Measurements from ENCODE around the gene SLC43A1. TPM values are rescaled to one million over a fixed set of nuclear protein-coding genes. Genes with fewer than 3 reads are reported as not detected.
A peak's percentile ranks its signal among the peaks of the same experiment; 100 is the strongest.

Gene SLC43A1
- total and polyA plus RNA-seq, 4 donors, result 85.6 to 171 (median 107) TPM

- no peaks in the 10 kb centered on the region for H3K9me3 ChIP-seq (ENCODE audit: control insufficient read depth in 4 of 4, low read length in 3 of 4)
- TF ChIP-seq GABPA (IDR thresholded peaks at IDR 0.05 in 1 of 2, conservative IDR thresholded peaks at IDR 0.05 in 1 of 2), result no peak
- TF ChIP-seq FOXA2 (IDR thresholded peaks at IDR 0.05), result no peak
- no peak for TF ChIP-seq ZBTB33 (IDR thresholded peaks at IDR 0.05)
- no peak for TF ChIP-seq SP1 (IDR thresholded peaks at IDR 0.05)
- no peak for TF ChIP-seq EGR1 (IDR thresholded peaks at IDR 0.05; ENCODE audit: low read depth in 2 of 2)
- no peak for TF ChIP-seq NR2F2 (IDR thresholded peaks at IDR 0.05)
- TF ChIP-seq HNF4G (IDR thresholded peaks at IDR 0.05), result no peak
- TF ChIP-seq RXRA (IDR thresholded peaks at IDR 0.05), result no peak
- no peak for TF ChIP-seq TAF1 (conservative IDR thresholded peaks at IDR 0.05)
- no peak for TF ChIP-seq RAD21 (IDR thresholded peaks at IDR 0.05)
- H3K27ac ChIP-seq (ENCODE audit: low read depth in 1 of 2, low read length in 2 of 2), result no peak overlapping the region
- no peak overlapping the region for H3K4me3 ChIP-seq (ENCODE audit: low read depth in 1 of 3, low read length in 3 of 3)
- no peak for DNase-seq (ENCODE audit: low spot score)
- no peaks in the 10 kb centered on the region for H3K27me3 ChIP-seq (ENCODE audit: control insufficient read depth in 4 of 4, insufficient read depth in 4 of 4, low read length in 3 of 4)
- H3K4me1 ChIP-seq (ENCODE audit: control insufficient read depth in 4 of 4, insufficient read depth in 4 of 4, low read length in 3 of 4), result peaks cover 2 to 21% (median 15%) of the 10 kb centered on the region in 4 donors
- no peak overlapping the region for H3K9ac ChIP-seq (ENCODE audit: low read depth in 1 of 2, low read length in 2 of 2)
- H3K36me3 ChIP-seq (ENCODE audit: control insufficient read depth in 4 of 4, insufficient read depth in 3 of 4, low read depth in 1 of 4, low read length in 3 of 4), result peaks cover 0 to 26% (median 12%) of the 10 kb centered on the region in 4 donors
- 85% methylated on average over 4 of the region's 4 CpGs for WGBS
Measured at GRCh38 chr11:57562596-57562995, 47.1 kb upstream of the SLC43A1 start.

GRCh38 chr11:57560146-57560545, 44.6 kb upstream of the SLC43A1 start:
- WGBS, result 92% methylated on average over 4 of the region's 4 CpGs
- Histone ChIP-seq H3K27me3 (ENCODE audit: control insufficient read depth in 4 of 4, insufficient read depth in 4 of 4, low read length in 3 of 4) (no peaks in the 10 kb centered on the region), H3K9me3 (ENCODE audit: control insufficient read depth in 4 of 4, low read length in 3 of 4) (no peaks in the 10 kb centered on the region), H3K9ac (ENCODE audit: low read depth in 1 of 2, low read length in 2 of 2) (no peak overlapping the region), H3K4me1 (ENCODE audit: control insufficient read depth in 4 of 4, insufficient read depth in 4 of 4, low read length in 3 of 4) (peaks cover 0 to 10% (median 5%) of the 10 kb centered on the region in 4 donors), H3K36me3 (ENCODE audit: control insufficient read depth in 4 of 4, insufficient read depth in 3 of 4, low read depth in 1 of 4, low read length in 3 of 4) (peaks cover 0 to 39% (median 14%) of the 10 kb centered on the region in 4 donors), H3K27ac (ENCODE audit: low read depth in 1 of 2, low read length in 2 of 2) (no peak overlapping the region), H3K4me3 (ENCODE audit: low read depth in 1 of 3, low read length in 3 of 3) (no peak overlapping the region)
- no peak for TF ChIP-seq CTCF (IDR thresholded peaks at IDR 0.05; ENCODE audit: low read depth, low read length, missing input control)
- TF ChIP-seq HNF4A (conservative IDR thresholded peaks at IDR 0.05), result no peak
- TF ChIP-seq RAD21 (IDR thresholded peaks at IDR 0.05), result no peak
- no peak for TF ChIP-seq JUND (IDR thresholded peaks at IDR 0.05)
- no peak for TF ChIP-seq MAX (IDR thresholded peaks at IDR 0.05)
- no peak for TF ChIP-seq ATF3 (IDR thresholded peaks at IDR 0.05)
- no peak for TF ChIP-seq SP1 (IDR thresholded peaks at IDR 0.05)
- no peak for TF ChIP-seq GABPA (IDR thresholded peaks at IDR 0.05 in 1 of 2, conservative IDR thresholded peaks at IDR 0.05 in 1 of 2)
- TF ChIP-seq FOXA2 (IDR thresholded peaks at IDR 0.05), result no peak
- no peak for DNase-seq (ENCODE audit: low spot score)

- no peak overlapping the region for H3K9ac ChIP-seq (ENCODE audit: low read depth in 1 of 2, low read length in 2 of 2)
- no peaks in the 10 kb centered on the region for H3K9me3 ChIP-seq (ENCODE audit: control insufficient read depth in 4 of 4, low read length in 3 of 4)
- no peak overlapping the region for H3K27ac ChIP-seq (ENCODE audit: low read depth in 1 of 2, low read length in 2 of 2)
- DNase-seq (ENCODE audit: low spot score), result no peak
- H3K36me3 ChIP-seq (ENCODE audit: control insufficient read depth in 4 of 4, insufficient read depth in 3 of 4, low read depth in 1 of 4, low read length in 3 of 4), result peaks cover 0 to 77% (median 44%) of the 10 kb centered on the region in 4 donors
- H3K27me3 ChIP-seq (ENCODE audit: control insufficient read depth in 4 of 4, insufficient read depth in 4 of 4, low read length in 3 of 4), result no peaks in the 10 kb centered on the region
- H3K4me3 ChIP-seq (ENCODE audit: low read depth in 1 of 3, low read length in 3 of 3), result no peak overlapping the region
- 46% methylated on average over 8 of the region's 8 CpGs for WGBS
- no peak for TF ChIP-seq EGR1 (IDR thresholded peaks at IDR 0.05; ENCODE audit: low read depth in 2 of 2)
- no peak for TF ChIP-seq GABPA (IDR thresholded peaks at IDR 0.05 in 1 of 2, conservative IDR thresholded peaks at IDR 0.05 in 1 of 2)
- no peak for TF ChIP-seq HNF4G (IDR thresholded peaks at IDR 0.05)
- peak in 1 of 2 donors; percentile 58 for TF ChIP-seq RXRA (IDR thresholded peaks at IDR 0.05)
- TF ChIP-seq MAX (IDR thresholded peaks at IDR 0.05), result no peak
- TF ChIP-seq ATF3 (IDR thresholded peaks at IDR 0.05), result no peak
- no peak for TF ChIP-seq YY1 (IDR thresholded peaks at IDR 0.05)
- TF ChIP-seq FOXA1 (IDR thresholded peaks at IDR 0.05), result no peak
- TF ChIP-seq NR2F2 (IDR thresholded peaks at IDR 0.05), result no peak
- peak in 1 of 2 donors; percentile 24 for TF ChIP-seq HNF4A (conservative IDR thresholded peaks at IDR 0.05)
- no peak for TF ChIP-seq SP1 (IDR thresholded peaks at IDR 0.05)
- TF ChIP-seq JUND (IDR thresholded peaks at IDR 0.05), result no peak
- H3K4me1 ChIP-seq (ENCODE audit: control insufficient read depth in 4 of 4, insufficient read depth in 4 of 4, low read length in 3 of 4), result peaks cover 0 to 10% (median 5%) of the 10 kb centered on the region in 4 donors
Measured at GRCh38 chr11:57556041-57556440, 40.5 kb upstream of the SLC43A1 start.

Measured in liver (tissue), 9 donors.